Measurements from ENCODE around the gene USH1G.
A peak's percentile ranks its signal among the peaks of the same experiment; 100 is the strongest.
"Not testable (repeated sequence)": the region's sequence is repeated elsewhere in the genome, so short reads cannot be mapped to it uniquely, and the experiment has no call there.

USH1G gene

DNA sequence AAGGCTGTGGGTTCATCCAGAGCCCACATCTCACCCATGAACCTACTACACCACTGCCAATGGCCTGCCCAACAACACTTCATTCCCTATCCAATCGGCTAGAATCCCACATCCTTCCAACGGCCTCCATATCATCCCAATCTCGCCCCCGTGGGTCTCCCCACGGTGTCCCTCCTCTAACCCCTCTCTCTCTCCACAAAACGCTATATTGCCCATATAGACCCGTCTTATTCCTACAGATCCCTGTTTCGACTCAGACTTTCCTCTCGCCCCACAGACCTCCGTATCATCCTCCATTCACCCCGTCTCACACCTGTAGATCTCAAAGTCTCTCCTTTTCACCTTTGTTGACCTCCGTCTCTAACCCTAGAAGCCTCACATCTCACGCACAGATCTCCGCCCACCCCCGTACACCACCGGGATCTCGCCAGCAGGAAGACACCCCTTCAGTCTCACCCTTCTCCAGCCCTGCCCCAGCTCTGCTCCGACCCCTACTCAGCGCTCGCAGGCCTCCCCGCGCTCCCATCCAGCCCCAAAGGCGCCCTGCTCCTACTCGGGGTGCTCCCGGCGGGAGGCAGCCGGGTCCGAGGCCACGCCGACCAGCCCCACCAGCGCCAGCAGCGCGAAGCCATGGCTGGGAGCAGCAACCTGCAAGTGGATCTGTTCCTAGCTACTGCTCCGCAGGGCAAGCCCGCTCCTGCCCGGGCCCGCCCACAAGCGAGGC lies 50.6 kb downstream of the USH1G start, which contains the start of gene FDXR:
FDXR (minus strand) TSS at position 682 of the 724 bp plus-strand sequence; CDS start at position 632, 50 bp downstream.
- TF ChIP-seq, protein P1, sequence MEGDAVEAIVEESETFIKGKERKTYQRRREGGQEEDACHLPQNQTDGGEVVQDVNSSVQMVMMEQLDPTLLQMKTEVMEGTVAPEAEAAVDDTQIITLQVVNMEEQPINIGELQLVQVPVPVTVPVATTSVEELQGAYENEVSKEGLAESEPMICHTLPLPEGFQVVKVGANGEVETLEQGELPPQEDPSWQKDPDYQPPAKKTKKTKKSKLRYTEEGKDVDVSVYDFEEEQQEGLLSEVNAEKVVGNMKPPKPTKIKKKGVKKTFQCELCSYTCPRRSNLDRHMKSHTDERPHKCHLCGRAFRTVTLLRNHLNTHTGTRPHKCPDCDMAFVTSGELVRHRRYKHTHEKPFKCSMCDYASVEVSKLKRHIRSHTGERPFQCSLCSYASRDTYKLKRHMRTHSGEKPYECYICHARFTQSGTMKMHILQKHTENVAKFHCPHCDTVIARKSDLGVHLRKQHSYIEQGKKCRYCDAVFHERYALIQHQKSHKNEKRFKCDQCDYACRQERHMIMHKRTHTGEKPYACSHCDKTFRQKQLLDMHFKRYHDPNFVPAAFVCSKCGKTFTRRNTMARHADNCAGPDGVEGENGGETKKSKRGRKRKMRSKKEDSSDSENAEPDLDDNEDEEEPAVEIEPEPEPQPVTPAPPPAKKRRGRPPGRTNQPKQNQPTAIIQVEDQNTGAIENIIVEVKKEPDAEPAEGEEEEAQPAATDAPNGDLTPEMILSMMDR (IDR thresholded peaks at IDR 0.05; ENCODE audit: insufficient read depth, low read length, missing control alignments) = no peak
- POLR2A ChIA-PET = interaction anchor here (0.5 to 1.7 kb wide), 10 partner anchors 8 to 444 kb away, joined by 3 to 7 read pairs (median 4); partner anchors contain the start of gene NAT9
- CTCF ChIA-PET = interaction anchor here (1.1 to 20.6 kb wide), 9 partner anchors 8 to 127 kb away, joined by 4 to 692 read pairs (median 16); partner anchors contain the start of gene GRIN2C
- peak within 1 kb of the TSS; percentile 86 for H3K4me3 ChIP-seq (ENCODE audit: low read depth, low read length)
- no peak for DNase-seq (ENCODE audit: low read depth, low spot score)

DNA sequence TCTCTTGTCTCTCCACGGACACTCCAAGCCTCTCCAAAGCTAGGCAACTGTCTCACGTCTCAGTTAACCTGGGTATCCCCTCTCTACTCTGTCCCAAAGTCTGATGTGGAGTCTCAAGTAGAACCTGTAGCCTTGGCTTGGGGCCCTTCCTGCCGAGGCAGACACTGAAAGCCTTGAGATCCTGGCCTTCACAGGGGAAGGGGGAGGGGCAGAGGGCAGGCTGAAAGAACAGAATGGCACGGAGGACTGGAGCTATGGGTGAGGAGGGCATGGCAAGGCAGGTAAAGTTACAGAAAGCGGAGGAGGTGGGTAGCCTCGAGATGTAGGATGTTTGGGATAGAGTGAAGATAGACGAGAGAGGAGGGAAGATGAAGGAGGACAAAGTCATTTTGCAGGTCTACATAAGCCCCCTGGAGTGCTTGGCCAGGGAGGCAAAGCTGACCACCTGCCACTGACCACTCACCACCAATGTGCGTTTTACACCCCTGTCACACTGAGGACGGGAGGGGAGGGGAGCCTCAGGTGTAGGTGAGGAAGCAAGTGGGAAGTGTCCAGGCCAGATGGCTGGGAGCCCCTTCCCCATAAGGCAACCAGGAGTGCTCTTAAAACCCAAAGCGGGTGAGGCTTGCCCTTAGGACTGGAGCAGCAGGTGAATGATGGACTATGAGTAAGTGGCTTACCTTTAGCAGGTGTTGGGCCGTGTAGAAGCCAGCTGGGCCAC lies 51.5 kb downstream of the USH1G start:
- TF ChIP-seq, protein P1 (IDR thresholded peaks at IDR 0.05; ENCODE audit: insufficient read depth, low read length, missing control alignments) = no peak
- POLR2A ChIA-PET = interaction anchor here (0.5 to 1.7 kb wide), 2 partner anchors 10 to 445 kb away, joined by 3 to 7 read pairs; no protein-coding TSS in a partner anchor
- CTCF ChIA-PET = interaction anchor here (0.9 to 20.6 kb wide), 7 partner anchors 7 to 127 kb away, joined by 3 to 692 read pairs (median 17); partner anchors contain the start of gene GRIN2C
- no peak for DNase-seq (ENCODE audit: low read depth, low spot score)
- peak overlapping the region; percentile 86 for H3K4me3 ChIP-seq (ENCODE audit: low read depth, low read length)

DNA sequence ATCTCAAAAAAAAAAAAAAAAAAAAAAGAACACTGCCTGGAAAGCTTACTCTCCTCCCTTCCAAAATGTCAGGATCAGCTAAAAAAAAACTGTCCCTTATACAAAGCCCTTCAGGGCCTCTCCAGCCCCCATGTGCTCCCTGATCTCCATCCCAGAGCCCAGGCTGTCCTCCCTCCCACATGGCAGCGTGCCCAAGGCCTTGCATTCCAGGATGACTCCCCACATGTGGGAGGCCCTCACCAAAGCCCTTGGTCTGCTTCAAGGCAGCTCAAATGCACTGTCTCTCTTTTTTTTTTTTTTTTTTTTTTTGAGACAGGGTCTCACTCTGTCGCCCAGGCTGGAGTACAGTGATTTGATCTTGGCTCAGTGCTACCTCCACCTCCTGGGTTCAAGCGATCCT lies 52.5 kb downstream of the USH1G start:
- CTCF ChIA-PET = interaction anchor here (0.9 to 20.6 kb wide), 6 partner anchors 11 to 126 kb away, joined by 3 to 692 read pairs (median 8); partner anchors contain the start of gene GRIN2C
- no peak for DNase-seq (ENCODE audit: low read depth, low spot score)
- POLR2A ChIA-PET = interaction anchor here (0.6 kb wide), 1 partner anchor 110 kb away, joined by 3 read pairs; no protein-coding TSS in a partner anchor

DNA sequence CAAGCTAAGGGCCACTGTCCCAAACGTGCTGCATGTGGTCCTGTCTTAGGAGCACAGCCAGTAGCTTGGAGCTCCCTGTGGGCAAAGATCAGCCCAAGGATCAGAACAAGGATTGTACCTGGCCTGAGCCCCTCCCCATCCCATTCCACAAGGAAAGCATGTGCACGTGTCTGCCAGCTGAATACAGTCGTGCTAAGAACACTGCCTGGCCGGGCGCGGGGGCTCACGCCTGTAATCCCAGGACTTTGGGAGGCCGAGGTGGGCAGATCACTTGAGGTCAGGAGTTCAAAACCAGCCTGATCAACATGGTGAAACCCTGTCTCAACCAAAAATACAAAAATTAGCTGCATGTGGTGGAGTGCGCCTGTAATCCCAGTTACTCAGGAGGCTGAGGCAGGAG lies 53.0 kb downstream of the USH1G start:
- not testable (repeated sequence) for DNase-seq (ENCODE audit: low read depth, low spot score); H3K4me3 ChIP-seq (ENCODE audit: low read depth, low read length)
- ChIA-PET CTCF (interaction anchor here (1.1 to 20.6 kb wide), 5 partner anchors 11 to 125 kb away, joined by 3 to 692 read pairs (median 11); partner anchors contain the start of gene GRIN2C), POLR2A (interaction anchor here (0.6 kb wide), 1 partner anchor 109 kb away, joined by 3 read pairs; no protein-coding TSS in a partner anchor)

More for the DNA sequence above, 52.5 kb downstream of the USH1G start:
- no peak overlapping the region; the same call in 1 of the 2 replicates for H3K4me3 ChIP-seq (ENCODE audit: low read depth, low read length)
- TF ChIP-seq, protein P1 (IDR thresholded peaks at IDR 0.05; ENCODE audit: insufficient read depth, low read length, missing control alignments) = no peak

DNA sequence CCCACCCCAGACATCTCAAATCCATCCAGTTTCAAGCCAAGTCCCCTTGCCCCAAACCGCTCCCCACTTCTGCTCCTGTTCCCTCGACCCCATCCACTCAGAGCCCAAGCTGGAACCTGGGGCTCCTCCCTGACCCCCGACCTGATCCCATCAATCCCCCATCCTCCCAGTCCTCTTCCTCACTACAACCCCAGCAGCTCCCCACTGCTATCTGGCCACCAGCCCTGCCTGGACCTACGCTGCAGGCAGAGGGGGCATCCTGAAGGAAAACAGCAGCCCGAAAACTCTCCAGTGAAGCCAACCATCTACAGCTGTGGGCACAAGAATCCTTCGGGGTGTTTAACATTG lies 54.2 kb downstream of the USH1G start:
- CTCF ChIA-PET = interaction anchor here (0.6 to 20.6 kb wide), 7 partner anchors 10 to 151 kb away, joined by 4 to 692 read pairs (median 58); partner anchors contain the start of genes GRIN2C and NHERF1
- TF ChIP-seq, protein P1 (IDR thresholded peaks at IDR 0.05; ENCODE audit: insufficient read depth, low read length, missing control alignments) = no peak
- POLR2A ChIA-PET = no interaction called here
- DNase-seq (ENCODE audit: low read depth, low spot score) = no peak
- H3K4me3 ChIP-seq (ENCODE audit: low read depth, low read length) = no peak overlapping the region

DNA sequence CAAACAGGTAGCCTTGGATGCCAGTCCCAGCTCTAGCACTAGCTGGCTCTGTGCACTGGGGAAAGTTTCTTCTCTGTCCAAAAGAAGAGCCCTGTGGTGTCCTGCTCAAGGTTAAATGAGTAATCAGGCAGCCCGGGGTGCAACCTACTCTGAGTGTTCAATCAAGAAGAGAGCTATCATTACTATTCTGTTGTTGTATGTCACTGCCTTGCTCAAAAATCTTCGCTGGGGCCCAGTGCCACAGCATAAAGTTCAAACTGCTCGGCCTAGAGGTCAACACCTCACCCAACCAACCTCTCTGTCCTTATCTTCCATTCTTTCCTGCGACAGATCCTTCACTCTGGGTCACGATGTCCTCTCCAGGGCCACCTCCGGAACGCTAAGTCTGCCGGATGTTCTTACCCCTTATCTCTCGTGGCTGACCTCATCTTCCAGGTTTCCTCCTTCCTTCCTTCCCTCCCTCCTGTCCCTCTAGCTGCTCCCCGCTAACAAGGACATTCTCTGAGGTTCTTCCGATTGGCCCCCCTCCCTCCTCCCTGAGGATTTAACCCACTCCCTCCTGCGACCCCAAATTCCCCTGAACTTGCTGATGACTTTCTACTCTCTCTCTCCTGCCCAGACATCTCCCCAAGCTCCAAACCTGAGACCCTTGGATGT lies 54.7 kb downstream of the USH1G start:
- no peak for DNase-seq (ENCODE audit: low read depth, low spot score)
- ChIA-PET POLR2A (no interaction called here), CTCF (interaction anchor here (0.6 to 20.6 kb wide), 6 partner anchors 9 to 151 kb away, joined by 4 to 692 read pairs (median 122); partner anchors contain the start of genes GRIN2C and NHERF1)
- no peak overlapping the region for H3K4me3 ChIP-seq (ENCODE audit: low read depth, low read length)
- TF ChIP-seq, protein P1 (IDR thresholded peaks at IDR 0.05; ENCODE audit: insufficient read depth, low read length, missing control alignments) = no peak

Measured in AG04449 (cell line).